Stimulated activated naive B cell treated with anti-CD40 and anti-IgM and Interleukin-4, amounts not matched to agents 10 μg/mL and 1 μg/mL and 100 μg/mL, for 72 hours (primary cell): ENCODE measurements around the gene NAALADL2.
"Not testable (repeated sequence)": the region's sequence is repeated elsewhere in the genome, so short reads cannot be mapped to it uniquely, and the experiment has no call there.

ENCODE experiments used
- ATAC-seq, 2 donors: fragments of 150-1000 bp; cut with Tn5 transposase; replicated peaks; 2 replicates each; pipeline ENCODE4 v1.10.0; 2021; ENCODE audit warnings: moderate library complexity in 1 of 2
- DNase-seq: peaks from one replicate; pipeline ENCODE4 v3.0.0; 2021
- H3K27ac Mint-ChIP-seq: one replicate; pipeline ENCODE4 v1.8.0; 2022; ENCODE audit warnings: mild to moderate bottlenecking, mixed read lengths
- H3K27me3 Mint-ChIP-seq, 2 donors: one replicate each; pipeline ENCODE4 v1.8.0; 2022; ENCODE audit warnings: mixed read lengths in 2 of 2
- H3K36me3 Mint-ChIP-seq, 2 donors: one replicate each; pipeline ENCODE4 v1.8.0; 2022; ENCODE audit warnings: mixed read lengths in 2 of 2, mild to moderate bottlenecking in 1 of 2
- H3K4me1 Mint-ChIP-seq, 2 donors: one replicate each; pipeline ENCODE4 v1.8.0; 2022; ENCODE audit warnings: mixed read lengths in 2 of 2, mild to moderate bottlenecking in 1 of 2
- H3K4me3 Mint-ChIP-seq, 2 donors: one replicate each; pipeline ENCODE4 v1.8.0; 2022; ENCODE audit warnings: mild to moderate bottlenecking in 2 of 2, mixed read lengths in 2 of 2, moderate library complexity in 1 of 2
- H3K9me3 Mint-ChIP-seq, 2 donors: one replicate each; pipeline ENCODE4 v1.8.0; 2022; ENCODE audit warnings: mixed read lengths in 2 of 2, mild to moderate bottlenecking in 1 of 2

Gene NAALADL2

GRCh38 chr3:175047786-175048185, 188.7 kb downstream of the NAALADL2 start:
- H3K9me3 Mint-ChIP-seq, result peaks cover 4 to 6% of the 10 kb centered on the region in 2 donors
- DNase-seq (no peak), ATAC-seq (no peak)
- H3K36me3 Mint-ChIP-seq, result no peaks in the 10 kb centered on the region
- no peak overlapping the region for H3K4me3 Mint-ChIP-seq
- no peaks in the 10 kb centered on the region for H3K4me1 Mint-ChIP-seq
- no peaks in the 10 kb centered on the region for H3K27me3 Mint-ChIP-seq
- H3K27ac Mint-ChIP-seq, result no peak overlapping the region

GRCh38 chr3:175057401-175057800, 198.3 kb downstream of the NAALADL2 start:
- DNase-seq, result no peak
- Mint-ChIP-seq H3K4me3 (no peak overlapping the region), H3K9me3 (peaks cover 7 to 14% of the 10 kb centered on the region in 2 donors), H3K36me3 (no peaks in the 10 kb centered on the region), H3K27me3 (no peaks in the 10 kb centered on the region), H3K4me1 (no peaks in the 10 kb centered on the region), H3K27ac (no peak overlapping the region)
- ATAC-seq, result no peak

GRCh38 chr3:175059788-175060187, 200.7 kb downstream of the NAALADL2 start:
- no peak for DNase-seq
- H3K4me1 Mint-ChIP-seq, result no peaks in the 10 kb centered on the region
- no peaks in the 10 kb centered on the region for H3K36me3 Mint-ChIP-seq
- H3K27me3 Mint-ChIP-seq, result no peaks in the 10 kb centered on the region
- no peak overlapping the region for H3K27ac Mint-ChIP-seq
- no peak for ATAC-seq
- H3K4me3 Mint-ChIP-seq, result no peak overlapping the region
- H3K9me3 Mint-ChIP-seq, result peaks cover 5 to 17% of the 10 kb centered on the region in 2 donors

- ATAC-seq, result no peak
- peaks cover 4 to 5% of the 10 kb centered on the region in 2 donors for H3K9me3 Mint-ChIP-seq
- no peak for DNase-seq
- H3K36me3 Mint-ChIP-seq, result no peaks in the 10 kb centered on the region
- H3K27me3 Mint-ChIP-seq, result no peaks in the 10 kb centered on the region
- no peaks in the 10 kb centered on the region for H3K4me1 Mint-ChIP-seq
- no peak overlapping the region for H3K4me3 Mint-ChIP-seq
- no peak overlapping the region for H3K27ac Mint-ChIP-seq
These were observed 206.4 kb downstream of the NAALADL2 start for GRCh38 chr3:175065497-175065896.

- Mint-ChIP-seq H3K36me3 (no peaks in the 10 kb centered on the region), H3K27me3 (no peaks in the 10 kb centered on the region), H3K4me3 (no peak overlapping the region), H3K9me3 (peaks cover 4 to 5% of the 10 kb centered on the region in 2 donors), H3K27ac (no peak overlapping the region), H3K4me1 (no peaks in the 10 kb centered on the region)
- no peak for ATAC-seq
- no peak for DNase-seq
These were observed 207.7 kb downstream of the NAALADL2 start for GRCh38 chr3:175066617-175067415.

GRCh38 chr3:175068587-175068986, 209.5 kb downstream of the NAALADL2 start:
- no peak for DNase-seq

GRCh38 chr3:175070946-175071345, 211.8 kb downstream of the NAALADL2 start:
- H3K36me3 Mint-ChIP-seq, result no peaks in the 10 kb centered on the region
- ATAC-seq (no peak), DNase-seq (no peak)
- H3K27me3 Mint-ChIP-seq, result no peaks in the 10 kb centered on the region
- peaks cover 0 to 5% of the 10 kb centered on the region in 2 donors for H3K9me3 Mint-ChIP-seq
- no peak overlapping the region for H3K27ac Mint-ChIP-seq
- H3K4me3 Mint-ChIP-seq, result no peak overlapping the region
- H3K4me1 Mint-ChIP-seq, result no peaks in the 10 kb centered on the region

More at GRCh38 chr3:175068587-175068986, 209.5 kb downstream of the NAALADL2 start:
- Mint-ChIP-seq H3K9me3 (peaks cover 4 to 5% of the 10 kb centered on the region in 2 donors), H3K4me3 (no peak overlapping the region), H3K4me1 (no peaks in the 10 kb centered on the region), H3K36me3 (no peaks in the 10 kb centered on the region), H3K27ac (no peak overlapping the region), H3K27me3 (no peaks in the 10 kb centered on the region)
- no peak for ATAC-seq

GRCh38 chr3:175073219-175073905, 214.2 kb downstream of the NAALADL2 start:
- no peak for ATAC-seq
- H3K36me3 Mint-ChIP-seq, result no peaks in the 10 kb centered on the region
- no peaks in the 10 kb centered on the region for H3K4me1 Mint-ChIP-seq
- no peaks in the 10 kb centered on the region for H3K27me3 Mint-ChIP-seq
- no peak for DNase-seq
- no peak overlapping the region for H3K4me3 Mint-ChIP-seq
- H3K27ac Mint-ChIP-seq, result no peak overlapping the region
- peaks cover 0 to 1% of the 10 kb centered on the region in 2 donors for H3K9me3 Mint-ChIP-seq

GRCh38 chr3:175075269-175075668, 216.1 kb downstream of the NAALADL2 start:
- no peaks in the 10 kb centered on the region for H3K36me3 Mint-ChIP-seq
- no peaks in the 10 kb centered on the region for H3K4me1 Mint-ChIP-seq
- H3K27ac Mint-ChIP-seq, result no peak overlapping the region
- H3K4me3 Mint-ChIP-seq, result no peak overlapping the region
- H3K27me3 Mint-ChIP-seq, result no peaks in the 10 kb centered on the region
- no peaks in the 10 kb centered on the region for H3K9me3 Mint-ChIP-seq
- ATAC-seq (no peak), DNase-seq (no peak)

- DNase-seq, result no peak
- Mint-ChIP-seq H3K4me1 (no peaks in the 10 kb centered on the region), H3K9me3 (no peaks in the 10 kb centered on the region), H3K27ac (no peak overlapping the region), H3K27me3 (no peaks in the 10 kb centered on the region), H3K36me3 (no peaks in the 10 kb centered on the region), H3K4me3 (no peak overlapping the region)
- no peak for ATAC-seq
These were observed 218.1 kb downstream of the NAALADL2 start for GRCh38 chr3:175077216-175077615.

- H3K27me3 Mint-ChIP-seq, result no peaks in the 10 kb centered on the region
- no peaks in the 10 kb centered on the region for H3K4me1 Mint-ChIP-seq
- DNase-seq (no peak), ATAC-seq (no peak)
- no peaks in the 10 kb centered on the region for H3K9me3 Mint-ChIP-seq
- H3K36me3 Mint-ChIP-seq, result no peaks in the 10 kb centered on the region
- H3K4me3 Mint-ChIP-seq, result no peak overlapping the region
- no peak overlapping the region for H3K27ac Mint-ChIP-seq
These were observed 223.5 kb downstream of the NAALADL2 start for GRCh38 chr3:175082631-175083030.

- not testable (repeated sequence) for H3K27me3 Mint-ChIP-seq, H3K27ac Mint-ChIP-seq, H3K36me3 Mint-ChIP-seq, H3K9me3 Mint-ChIP-seq, ATAC-seq, H3K4me1 Mint-ChIP-seq, H3K4me3 Mint-ChIP-seq, DNase-seq
These were observed 228.0 kb downstream of the NAALADL2 start for GRCh38 chr3:175087128-175087527.

- no peaks in the 10 kb centered on the region for H3K9me3 Mint-ChIP-seq
- H3K4me3 Mint-ChIP-seq, result no peak overlapping the region
- ATAC-seq (no peak), DNase-seq (no peak)
- no peaks in the 10 kb centered on the region for H3K4me1 Mint-ChIP-seq
- no peak overlapping the region for H3K27ac Mint-ChIP-seq
- H3K36me3 Mint-ChIP-seq, result no peaks in the 10 kb centered on the region
- H3K27me3 Mint-ChIP-seq, result no peaks in the 10 kb centered on the region
These were observed 229.7 kb downstream of the NAALADL2 start for GRCh38 chr3:175088766-175089380.

GRCh38 chr3:175091426-175092114, 232.4 kb downstream of the NAALADL2 start:
- DNase-seq (no peak), ATAC-seq (no peak)
- Mint-ChIP-seq H3K4me3 (no peak overlapping the region), H3K36me3 (no peaks in the 10 kb centered on the region), H3K27me3 (no peaks in the 10 kb centered on the region), H3K9me3 (no peaks in the 10 kb centered on the region), H3K4me1 (no peaks in the 10 kb centered on the region), H3K27ac (no peak overlapping the region)
